K562 (cell line): Measurements from ENCODE around the gene SESN3. TPM values are rescaled to one million over a fixed set of nuclear protein-coding genes. Genes with fewer than 3 reads are reported as not detected.

Experiments
- ARHGAP35 ChIP-seq: fragments of 450-650 bp; IDR thresholded peaks from 2 replicates; pipeline ENCODE4 v1.6.1; 2018; ENCODE audit not compliant: partially characterized antibody
- BDP1 ChIP-seq: IDR thresholded peaks from 3 replicates; pipeline ENCODE4 v1.6.1; 2011; ENCODE audit not compliant: insufficient read length, insufficient read depth
- CC2D1A ChIP-seq: fragments of 450-650 bp; IDR thresholded peaks from 2 replicates; pipeline ENCODE4 v1.6.1; 2017; ENCODE audit warnings: mild to moderate bottlenecking
- CCAR2 ChIP-seq: fragments of 200-400 bp; formaldehyde crosslinking; IDR thresholded peaks from 2 replicates; pipeline ENCODE4 v1.6.1; 2017; ENCODE audit warnings: mild to moderate bottlenecking, low read depth, low read length
- DIDO1 ChIP-seq: fragments of 450-650 bp; IDR thresholded peaks from 2 replicates; pipeline ENCODE4 v1.6.1; 2016; ENCODE audit warnings: low read depth, missing biosample characterization, missing genetic modification characterization
- DNMT1 ChIP-seq: fragments of 450-650 bp; IDR thresholded peaks from 2 replicates; pipeline ENCODE4 v1.6.1; 2016; ENCODE audit warnings: antibody characterized with exemption, mild to moderate bottlenecking
- ELF4 ChIP-seq: fragments of 450-650 bp; formaldehyde crosslinking; IDR thresholded peaks from 2 replicates; pipeline ENCODE4 v1.4.0; 2022; ENCODE audit warnings: missing genetic modification characterization
- FOSL1 ChIP-seq: fragments of 200-800 bp; sonication (Bioruptor generic); conservative IDR thresholded peaks from 2 replicates; pipeline ENCODE4 v1.6.1; 2016; ENCODE audit warnings: missing genetic modification characterization, missing compliant biosample characterization
- LARP7 ChIP-seq: fragments of 450-650 bp; IDR thresholded peaks from 2 replicates; pipeline ENCODE4 v1.6.1; 2016
- MTA3 ChIP-seq: fragments of 450-650 bp; formaldehyde crosslinking; IDR thresholded peaks from 2 replicates; pipeline ENCODE4 v1.6.1; 2017; ENCODE audit warnings: mild to moderate bottlenecking, borderline replicate concordance
- NFIC ChIP-seq: fragments of 450-650 bp; IDR thresholded peaks from 2 replicates; pipeline ENCODE4 v1.6.1; 2017; ENCODE audit warnings: mild to moderate bottlenecking, inconsistent platforms
- NR1H2 ChIP-seq: sonication (generic); formaldehyde crosslinking; IDR thresholded peaks from 2 replicates; pipeline ENCODE4 v1.4.0; 2020; ENCODE audit warnings: mild to moderate bottlenecking, missing genetic modification reagents
- PHF21A ChIP-seq: fragments of 450-650 bp; IDR thresholded peaks from 2 replicates; pipeline ENCODE4 v1.6.1; 2017; ENCODE audit warnings: low read depth, borderline replicate concordance
- RBM15 ChIP-seq: fragments of 200-400 bp; formaldehyde crosslinking; IDR thresholded peaks from 2 replicates; pipeline ENCODE4 v1.6.1; 2018; ENCODE audit warnings: mild to moderate bottlenecking, low read length, moderate library complexity; ENCODE audit not compliant: insufficient read depth
- REST ChIP-seq, 2 experiments: fragments of 450-650 bp; formaldehyde crosslinking in 1 of 2; IDR thresholded peaks; 2 replicates each; pipeline versions ENCODE4 v1.4.0 to v1.6.1; 2014 to 2020; ENCODE audit warnings: mild to moderate bottlenecking in 2 of 2, borderline replicate concordance in 1 of 2, low read depth in 1 of 2
- SIN3A ChIP-seq, 2 experiments: fragments of 150-350 bp in 1 of 2; IDR thresholded peaks; 2 replicates each; pipeline ENCODE4 v1.6.1; 2011 to 2016; ENCODE audit warnings: borderline replicate concordance in 2 of 2, low read depth in 2 of 2, low read length in 2 of 2, mild to moderate bottlenecking in 2 of 2, moderate library complexity in 2 of 2; ENCODE audit not compliant: control insufficient read depth in 1 of 2
- STAG1 ChIP-seq: sonication (generic); formaldehyde crosslinking; IDR thresholded peaks from 2 replicates; pipeline ENCODE4 v1.5.0; 2020; ENCODE audit warnings: missing genetic modification reagents, borderline replicate concordance
- XRCC4 ChIP-seq: IDR thresholded peaks from one replicate; pipeline ENCODE4 v1.6.1; 2011; ENCODE audit not compliant: insufficient read depth, insufficient read length; ENCODE audit errors: extremely low read depth
- ZNF347 ChIP-seq: fragments of 450-650 bp; formaldehyde crosslinking; IDR thresholded peaks from 2 replicates; pipeline ENCODE4 v1.4.0; 2020; ENCODE audit warnings: low read depth, mild to moderate bottlenecking, moderate library complexity
- ZNF384 ChIP-seq: IDR thresholded peaks from 2 replicates; pipeline ENCODE4 v1.6.1; 2012; ENCODE audit warnings: low read depth, low read length, improper control_type of control experiment
- ZNF764 ChIP-seq: fragments of 250-450 bp; sonication (Bioruptor Pico); IDR thresholded peaks from 2 replicates; pipeline ENCODE4 v1.4.0; 2020; ENCODE audit warnings: low read depth, mild to moderate bottlenecking, moderate library complexity
- ZNF79 ChIP-seq: fragments of 250-450 bp; sonication (Bioruptor Pico); IDR thresholded peaks from 2 replicates; pipeline ENCODE4 v1.4.0; 2020; ENCODE audit warnings: low read depth, mild to moderate bottlenecking, moderate library complexity
- polyA plus RNA-seq, 8 experiments: library from polyadenylated mRNA; depleted of rRNA in 4 of 8; stranded (reverse) in 5 of 8; unstranded in 3 of 8; fragments of >200 nt; fragmentation: Nextera tagmentation in 2 of 8; fragmentation: Illumina TruSeq in 1 of 8; extraction: Ambion mirVana in 2 of 8; extraction: Trizol in 1 of 8; gene quantifications; 2 replicates each; pipeline versions ENCODE4 v1.2.1 to v1.2.3, GENCODE V29; 2011 to 2014; ENCODE audit warnings: inconsistent platforms in 1 of 8, missing spikeins in 1 of 8
- total RNA-seq, 7 experiments: library from RNA; depleted of rRNA in 6 of 7; stranded (reverse); fragments of >200 nt in 6 of 7; fragmentation: Illumina TruSeq in 2 of 7; extraction: Trizol in 2 of 7; gene quantifications; 2 replicates each; pipeline versions ENCODE4 v1.2.1 to v1.2.3, GENCODE V29; 2011 to 2021; ENCODE audit warnings: low replicate concordance in 1 of 7

SESN3 gene
- total and polyA plus RNA-seq, 9 of the 15 experiments (the other 6 are each of a cell fraction or from before 2014, with no cell fraction given), result 0.44 to 2.6 (median 1.5) TPM

GRCh38 chr11:95154514-95154913 lies 76.5 kb downstream of the SESN3 start (continued):
- TF ChIP-seq LARP7 (no peak), DIDO1 (tag) (no peak), NFIC (peak; percentile 47; the same call in 1 of the 2 replicates), DNMT1 (no peak), XRCC4 (no peak), NR1H2 (no peak), ELF4 (CRISPR knock-in tag) (no peak), FOSL1 (tag) (no peak), REST (IDR thresholded peaks at IDR 0.05; ENCODE audit: borderline replicate concordance) (peak; percentile 79), REST (CRISPR knock-in tag; IDR thresholded peaks at IDR 0.05; ENCODE audit: low read depth) (no peak), PHF21A (no peak), ZNF347 (CRISPR knock-in tag) (no peak), ZNF764 (CRISPR knock-in tag) (no peak), BDP1 (no peak), MTA3 (no peak), CC2D1A (0 out of 2 replicates have a peak, but pooled peaks have one; percentile 26), RBM15 (no peak), ZNF384 (no peak), CCAR2 (no peak), ZNF79 (CRISPR knock-in tag) (no peak), STAG1 (CRISPR knock-in tag) (peak; percentile 49; the same call in 1 of the 2 replicates), ARHGAP35 (no peak), SIN3A (IDR thresholded peaks at IDR 0.05; ENCODE audit: borderline replicate concordance in 2 of 2, control insufficient read depth in 1 of 2, low read depth in 2 of 2, low read length in 2 of 2) (no peak)
